Measurements from ENCODE around the gene MAP7.

GRCh38 chr6:136526196-136526930, 23.9 kb downstream of the MAP7 start:
- TF ChIP-seq CTCF (IDR thresholded peaks at IDR 0.05) (peak in 3 of 6 experiments; percentile 10 to 21 (median 20)), EP300 (IDR thresholded peaks at IDR 0.05) (no peak), POLR2A (IDR thresholded peaks at IDR 0.05) (no peak), POLR2AphosphoS5 (IDR thresholded peaks at IDR 0.05) (no peak)
